ENCODE data around the gene ATL2.

DNA sequence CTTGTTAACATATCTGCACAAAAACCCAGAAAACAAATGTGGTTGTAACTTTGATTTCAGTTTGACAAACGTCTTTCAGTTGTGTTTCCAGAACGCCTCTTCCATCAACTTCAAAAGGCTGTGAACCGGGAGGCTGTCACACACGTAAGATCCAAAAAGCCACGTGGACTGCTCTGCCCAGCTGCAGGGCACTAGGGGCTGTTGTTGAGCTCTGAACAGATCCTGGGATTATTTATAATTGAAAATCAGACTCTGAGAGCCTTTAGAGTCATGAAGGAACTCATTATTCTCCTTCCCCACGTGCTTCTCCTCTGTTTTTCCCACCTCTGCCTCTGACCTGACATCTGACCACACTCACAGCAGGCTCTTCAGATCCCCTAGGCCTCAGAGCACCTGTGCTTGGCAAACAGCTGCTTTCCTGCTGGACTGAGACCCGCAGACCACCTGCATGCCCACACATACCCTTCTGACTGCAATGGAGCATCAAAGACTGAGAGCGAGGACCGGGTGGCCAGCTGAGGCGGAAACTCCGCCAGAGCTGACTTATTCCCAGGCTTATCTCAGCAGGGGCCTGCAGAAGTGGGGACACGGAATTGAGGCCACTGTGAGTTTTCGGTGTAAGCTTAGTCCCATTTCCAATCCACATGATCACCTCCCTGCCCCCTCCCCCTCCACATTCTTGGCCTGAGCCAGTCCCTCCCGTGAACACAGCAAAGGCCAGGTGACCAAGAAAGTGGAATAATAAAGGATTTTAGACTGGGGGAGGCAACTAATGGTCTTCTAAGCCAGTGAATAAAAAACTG, 114.8 kb downstream of the ATL2 start:
- TF ChIP-seq BHLHE40 (IDR thresholded peaks at IDR 0.05; ENCODE audit: borderline replicate concordance) (no peak), CTBP1 (IDR thresholded peaks at IDR 0.05; ENCODE audit: borderline replicate concordance) (no peak), NFRKB (IDR thresholded peaks at IDR 0.05) (no peak), SP1 (IDR thresholded peaks at IDR 0.05) (no peak), TARDBP (IDR thresholded peaks at IDR 0.05) (no peak), L3MBTL2 (conservative IDR thresholded peaks at IDR 0.05) (no peak), SUZ12 (IDR thresholded peaks at IDR 0.05) (no peak), ARNT (IDR thresholded peaks at IDR 0.05) (no peak)

Data from HEK293T (cell line).